Neutrophil (primary cell): ENCODE results near the gene MYL12A.
A peak's percentile ranks its signal among the peaks of the same experiment; 100 is the strongest.

Source experiments
- H3K27ac ChIP-seq: fragments of 200-600 bp; sonication (generic); 2 replicates; pipeline ENCODE4 v1.5.1; 2016; ENCODE audit warnings: mild to moderate bottlenecking, moderate library complexity
- H3K27me3 ChIP-seq: fragments of 200-600 bp; sonication (generic); 2 replicates; pipeline ENCODE4 v1.6.0; 2016; ENCODE audit warnings: mild to moderate bottlenecking
- H3K36me3 ChIP-seq: fragments of 200-600 bp; sonication (generic); 2 replicates; pipeline ENCODE4 v1.5.1; 2017
- H3K4me1 ChIP-seq, 2 experiments: fragments of 200-600 bp in 1 of 2; sonication (generic) in 1 of 2; 1 replicate in 1 of 2; 2 replicates in 1 of 2; pipeline versions ENCODE4 v1.5.1 to v1.6.1; 2013 to 2016; ENCODE audit warnings: low read depth in 1 of 2, low read length in 1 of 2, mild to moderate bottlenecking in 1 of 2, moderate library complexity in 1 of 2; ENCODE audit not compliant: control insufficient read depth in 1 of 2, insufficient read depth in 1 of 2
- H3K4me3 ChIP-seq, 2 experiments: fragments of 200-600 bp in 1 of 2; sonication (generic) in 1 of 2; 1 replicate in 1 of 2; 2 replicates in 1 of 2; pipeline ENCODE4 v1.5.1; 2013 to 2016; ENCODE audit warnings: low read depth in 1 of 2, low read length in 1 of 2, mild to moderate bottlenecking in 1 of 2, moderate library complexity in 1 of 2
- H3K9me3 ChIP-seq: fragments of 200-600 bp; sonication (generic); 2 replicates; pipeline ENCODE4 v1.5.1; 2016
- CTCF ChIP-seq: fragments of 200-600 bp; sonication (generic); IDR thresholded peaks from 2 replicates; pipeline ENCODE4 v1.5.1; 2016; ENCODE audit warnings: antibody characterized with exemption

Gene MYL12A

GRCh38 chr18:3265564-3266033 is 18.0 kb downstream of the MYL12A start:
- Histone ChIP-seq H3K4me1 (peaks cover 82 to 85% of the 10 kb centered on the region in 2 experiments), H3K27ac (peak overlapping the region; percentile 98)

GRCh38 chr18:3266062-3266608 is 18.5 kb downstream of the MYL12A start:
- no peak overlapping the region for H3K4me3 ChIP-seq
- H3K36me3 ChIP-seq: no peaks in the 10 kb centered on the region
- H3K4me1 ChIP-seq: peaks cover 76 to 80% of the 10 kb centered on the region in 2 experiments
- peak overlapping the region; percentile 98 for H3K27ac ChIP-seq
- H3K9me3 ChIP-seq: no peaks in the 10 kb centered on the region
- TF ChIP-seq CTCF: no peak
- H3K27me3 ChIP-seq: no peaks in the 10 kb centered on the region

More at GRCh38 chr18:3265564-3266033, 18.0 kb downstream of the MYL12A start:
- Histone ChIP-seq H3K36me3 (no peaks in the 10 kb centered on the region), H3K27me3 (no peaks in the 10 kb centered on the region), H3K9me3 (no peaks in the 10 kb centered on the region), H3K4me3 (no peak overlapping the region)
- TF ChIP-seq CTCF: no peak

- H3K4me3 ChIP-seq: no peak overlapping the region
- H3K9me3 ChIP-seq: no peaks in the 10 kb centered on the region
- no peaks in the 10 kb centered on the region for H3K27me3 ChIP-seq
- peak overlapping the region; percentile 68 for H3K27ac ChIP-seq
- H3K4me1 ChIP-seq: peaks cover 69% of the 10 kb centered on the region in 2 experiments
- H3K36me3 ChIP-seq: peaks cover 9% of the 10 kb centered on the region
- no peak for TF ChIP-seq CTCF
Observed at GRCh38 chr18:3268306-3268705, 20.7 kb downstream of the MYL12A start.

- no peak overlapping the region for H3K4me3 ChIP-seq
- no peak for TF ChIP-seq CTCF
- peaks cover 58% of the 10 kb centered on the region in 2 experiments for H3K4me1 ChIP-seq
- H3K9me3 ChIP-seq: no peaks in the 10 kb centered on the region
- peak overlapping the region; percentile 68 for H3K27ac ChIP-seq
- no peaks in the 10 kb centered on the region for H3K27me3 ChIP-seq
- H3K36me3 ChIP-seq: peaks cover 20% of the 10 kb centered on the region
Observed at GRCh38 chr18:3269241-3269913, 21.8 kb downstream of the MYL12A start.

- Histone ChIP-seq H3K27me3 (no peaks in the 10 kb centered on the region), H3K4me3 (no peak overlapping the region), H3K27ac (peak overlapping the region; percentile 68), H3K9me3 (no peaks in the 10 kb centered on the region), H3K36me3 (peaks cover 25% of the 10 kb centered on the region), H3K4me1 (peaks cover 53% of the 10 kb centered on the region in 2 experiments)
- TF ChIP-seq CTCF: no peak
Observed at GRCh38 chr18:3269914-3270299, 22.3 kb downstream of the MYL12A start.
